OCI-LY3 (cell line): Measurements from ENCODE around the gene SERPINE1.
"Not testable (repeated sequence)": the region's sequence is repeated elsewhere in the genome, so short reads cannot be mapped to it uniquely, and the experiment has no call there.

Experiments
- H2AFZ ChIP-seq: fragments of 200-600, 300-600 bp; shearing (Covaris generic); 2 replicates; pipeline ENCODE4 v1.6.0; 2014; ENCODE audit warnings: antibody characterized with exemption, low read depth, low read length
- H3K27ac ChIP-seq: fragments of 200-600, 300-600 bp; sonication (generic); 2 replicates; pipeline ENCODE4 v1.5.1; 2014; ENCODE audit warnings: mild to moderate bottlenecking, low read length, moderate library complexity, mixed read lengths
- H3K27me3 ChIP-seq: fragments of 200-600, 300-600 bp; sonication (generic); 2 replicates; pipeline ENCODE4 v1.6.1; 2014; ENCODE audit warnings: low read depth, low read length, mixed read lengths
- H3K36me3 ChIP-seq: fragments of 200-600, 300-600 bp; sonication (generic); replicated peaks from 2 replicates; pipeline ENCODE3; 2014; ENCODE audit warnings: low read depth, low read length, mixed read lengths
- H3K4me1 ChIP-seq: fragments of 300-600, 200-600 bp; sonication (generic); 2 replicates; pipeline ENCODE4 v1.6.1; 2014; ENCODE audit warnings: low read length, mixed read lengths
- H3K4me2 ChIP-seq: fragments of 200-600, 300-600 bp; sonication (generic); 2 replicates; pipeline ENCODE4 v1.6.1; 2014; ENCODE audit warnings: low read length, mixed read lengths
- H3K4me3 ChIP-seq: fragments of 300-600, 200-600 bp; sonication (generic); 2 replicates; pipeline ENCODE4 v1.5.1; 2014; ENCODE audit warnings: antibody characterized with exemption, mild to moderate bottlenecking, low read length, moderate library complexity
- H3K79me2 ChIP-seq: fragments of 300-600, 200-600 bp; shearing (Covaris generic); 2 replicates; pipeline ENCODE4 v1.6.1; 2014; ENCODE audit warnings: mild to moderate bottlenecking, low read length, mixed read lengths
- H3K9ac ChIP-seq: fragments of 300-600, 200-600 bp; shearing (Covaris generic); 2 replicates; pipeline ENCODE4 v1.6.0; 2014; ENCODE audit warnings: mild to moderate bottlenecking, low read length, moderate library complexity
- H3K9me3 ChIP-seq: fragments of 200-600, 300-600 bp; shearing (Covaris generic); 2 replicates; pipeline ENCODE4 v1.6.1; 2014; ENCODE audit warnings: low read length, mixed read lengths; ENCODE audit not compliant: insufficient read depth
- H4K20me1 ChIP-seq: fragments of 200-600, 300-600 bp; sonication (generic); 2 replicates; pipeline ENCODE4 v1.6.1; 2016; ENCODE audit warnings: low read length, mixed read lengths; ENCODE audit not compliant: insufficient read depth
- CTCF ChIP-seq: fragments of 200-600, 300-600 bp; sonication (generic); IDR thresholded peaks from 2 replicates; pipeline ENCODE4 v1.5.1; 2014; ENCODE audit warnings: antibody characterized with exemption, low read length, low read depth
- EZH2phosphoT487 ChIP-seq: fragments of 200-600 bp; shearing (Covaris generic); IDR thresholded peaks from 2 replicates; pipeline ENCODE4 v1.6.1; 2018; ENCODE audit warnings: antibody characterized with exemption, mixed run types, low read depth

SERPINE1 gene

GRCh38 chr7:101128040-101128834 is 1.3 kb downstream of the SERPINE1 start:
- Histone ChIP-seq H3K79me2 (no peaks in the 10 kb centered on the region), H2AFZ (no peak overlapping the region), H3K36me3 (no peaks in the 10 kb centered on the region), H3K27me3 (peaks cover 8% of the 10 kb centered on the region; the same call in 1 of the 2 replicates), H3K4me1 (no peaks in the 10 kb centered on the region), H3K9me3 (no peaks in the 10 kb centered on the region), H3K4me2 (no peak overlapping the region), H4K20me1 (no peaks in the 10 kb centered on the region), H3K27ac (no peak overlapping the region), H3K9ac (no peak overlapping the region), H3K4me3 (no peak overlapping the region)
- no peak for TF ChIP-seq CTCF
- no peak for TF ChIP-seq EZH2phosphoT487

- no peak overlapping the region for H3K4me3 ChIP-seq
- H3K36me3 ChIP-seq = no peaks in the 10 kb centered on the region
- no peak overlapping the region for H3K4me2 ChIP-seq
- H3K4me1 ChIP-seq = peaks cover 9% of the 10 kb centered on the region
- H2AFZ ChIP-seq = no peak overlapping the region
- no peak overlapping the region for H3K27ac ChIP-seq
- H4K20me1 ChIP-seq = no peaks in the 10 kb centered on the region
- H3K9ac ChIP-seq = no peak overlapping the region
- H3K27me3 ChIP-seq = peaks cover 3% of the 10 kb centered on the region; the same call in 1 of the 2 replicates
- H3K79me2 ChIP-seq = no peaks in the 10 kb centered on the region
- TF ChIP-seq CTCF (no peak), EZH2phosphoT487 (no peak)
- H3K9me3 ChIP-seq = no peaks in the 10 kb centered on the region
Measured at GRCh38 chr7:101129603-101130117, 2.8 kb downstream of the SERPINE1 start.

- not testable (repeated sequence) for H3K9ac ChIP-seq, H3K4me2 ChIP-seq, H3K9me3 ChIP-seq, H3K36me3 ChIP-seq, H3K79me2 ChIP-seq, H3K27ac ChIP-seq, H3K27me3 ChIP-seq, H2AFZ ChIP-seq, H3K4me3 ChIP-seq, H4K20me1 ChIP-seq
- H3K4me1 ChIP-seq = peaks cover 15% of the 10 kb centered on the region
Measured at GRCh38 chr7:101132626-101133600, 6.0 kb downstream of the SERPINE1 start.

- peaks cover 9% of the 10 kb centered on the region; the same call in 1 of the 2 replicates for H3K27me3 ChIP-seq
- no peak overlapping the region for H3K27ac ChIP-seq
- no peak overlapping the region for H3K9ac ChIP-seq
- H3K36me3 ChIP-seq = no peaks in the 10 kb centered on the region
- TF ChIP-seq EZH2phosphoT487 (no peak), CTCF (no peak)
- H3K4me2 ChIP-seq = peak overlapping the region; percentile 42
- peak overlapping the region; percentile 9; the same call in 1 of the 2 replicates for H3K4me3 ChIP-seq
- H3K9me3 ChIP-seq = no peaks in the 10 kb centered on the region
- no peaks in the 10 kb centered on the region for H4K20me1 ChIP-seq
- H2AFZ ChIP-seq = no peak overlapping the region
- H3K4me1 ChIP-seq = peaks cover 17% of the 10 kb centered on the region
- no peaks in the 10 kb centered on the region for H3K79me2 ChIP-seq
Measured at GRCh38 chr7:101133621-101134398, 6.9 kb downstream of the SERPINE1 start.
